Activated naive CD8-positive, alpha-beta T cell treated with anti-CD3 and anti-CD28 coated beads, Interleukin-2, amount 50 U/mL, for 16 hours (primary cell): ENCODE data around the gene ZAP70.

Source experiments
- DNase-seq: peaks from one replicate; pipeline ENCODE4 v3.0.0-alpha.2; 2020; ENCODE audit warnings: low read depth, low spot score

The ZAP70 gene

DNA sequence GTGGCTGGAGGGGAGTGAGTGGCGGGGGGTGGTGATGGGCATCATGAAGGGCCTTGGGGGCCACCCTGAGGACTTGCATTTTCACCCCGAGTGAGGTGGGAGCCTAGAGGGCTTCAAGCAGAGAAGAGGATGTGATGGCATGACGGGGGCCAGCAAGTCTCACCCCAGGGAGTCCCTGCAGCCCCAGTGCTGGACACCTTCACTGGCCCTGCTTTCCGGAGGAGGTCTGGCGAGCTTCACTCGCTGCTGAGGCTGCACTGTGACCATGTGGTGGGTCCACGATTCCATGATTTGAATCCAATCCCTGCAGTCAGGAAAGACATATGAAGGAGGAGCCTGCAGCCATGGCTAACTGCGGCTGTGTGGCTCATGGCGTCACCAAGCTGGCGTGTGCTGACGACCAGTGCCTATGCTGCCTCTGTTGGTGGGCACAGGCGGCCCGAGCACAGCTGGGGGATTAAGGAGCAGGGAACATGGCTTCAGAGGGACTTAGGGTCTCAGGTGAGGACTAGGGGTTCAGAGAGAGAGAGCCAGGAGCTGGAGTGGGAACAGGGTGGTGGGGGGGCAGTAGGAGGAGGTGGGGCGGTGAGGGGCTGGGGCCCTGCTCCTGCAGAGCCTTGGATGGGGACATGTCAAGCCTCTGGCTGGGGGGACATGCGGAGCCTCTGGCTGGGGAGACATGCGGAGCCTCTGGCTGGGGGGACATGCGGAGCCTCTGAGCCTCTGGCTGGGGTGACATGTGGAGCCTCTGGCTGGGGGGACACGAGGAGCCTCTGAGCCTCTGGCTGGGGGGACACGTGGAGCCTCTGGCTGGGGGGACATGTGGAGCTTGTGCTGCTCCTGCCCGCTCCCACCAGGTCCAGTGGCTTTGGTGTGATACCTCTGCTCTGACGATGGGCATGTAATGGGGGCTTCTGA, 3.6 kb downstream of the ZAP70 start:
- DNase-seq, result no peak

DNA sequence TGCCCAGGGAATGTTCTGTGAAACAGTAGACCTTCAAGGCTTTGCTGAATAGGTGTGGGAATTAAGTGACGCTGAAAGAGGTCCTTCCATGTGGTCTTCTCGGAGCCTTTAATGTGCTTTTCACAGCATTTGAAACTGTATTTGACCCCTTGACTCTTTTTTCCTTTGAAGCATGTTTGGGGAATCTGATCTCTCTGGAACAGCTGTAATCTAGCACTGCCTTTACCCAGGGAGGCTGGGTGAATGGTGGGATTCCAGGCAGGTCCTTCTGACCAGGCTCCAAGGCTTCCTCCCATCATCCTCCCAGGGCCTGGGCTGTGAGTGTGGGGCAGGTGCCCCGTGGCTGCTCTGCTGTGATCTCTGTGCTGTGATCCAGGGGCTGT, 4.2 kb downstream of the ZAP70 start:
- no peak for DNase-seq

DNA sequence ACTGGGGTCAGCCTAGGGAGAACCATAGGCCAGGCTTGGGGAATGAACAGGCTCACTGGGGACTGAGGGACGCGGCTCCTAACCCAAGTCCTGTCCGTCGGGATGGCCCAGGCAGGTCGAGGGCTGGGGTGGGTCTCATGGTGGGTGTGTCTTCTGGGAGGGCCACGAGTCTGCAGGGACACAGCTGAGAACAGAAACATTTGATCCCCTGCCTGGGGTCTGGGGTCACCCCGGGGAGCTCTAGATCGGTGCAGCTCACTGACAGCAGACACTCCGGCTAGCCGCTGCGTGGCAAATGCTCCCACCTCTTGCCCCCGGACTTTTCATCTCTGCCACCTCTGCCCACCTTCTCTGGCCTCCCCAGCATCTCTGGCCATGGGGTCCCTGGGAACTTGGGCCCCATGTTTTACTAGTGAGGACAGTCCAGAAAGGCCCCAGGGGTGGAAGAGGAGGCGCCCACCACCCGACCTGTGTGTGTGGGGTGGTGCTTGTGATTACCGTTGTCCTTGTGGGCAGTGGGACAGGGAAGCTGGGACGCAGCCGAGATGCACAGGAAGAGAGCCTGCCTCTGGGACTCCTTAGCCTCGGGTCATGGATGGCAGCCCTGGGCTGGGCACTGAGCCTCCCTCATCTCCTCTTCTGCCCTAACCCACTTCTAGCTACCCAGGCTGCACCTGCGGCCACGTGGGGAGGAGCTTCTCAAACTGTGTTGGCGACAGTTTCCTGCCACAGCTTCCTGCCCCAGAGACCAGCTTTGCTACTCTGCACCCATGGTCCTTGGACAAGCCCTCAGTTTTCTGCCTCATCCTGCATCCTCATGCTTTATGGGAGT, 4.9 kb downstream of the ZAP70 start:
- no peak for DNase-seq

DNA sequence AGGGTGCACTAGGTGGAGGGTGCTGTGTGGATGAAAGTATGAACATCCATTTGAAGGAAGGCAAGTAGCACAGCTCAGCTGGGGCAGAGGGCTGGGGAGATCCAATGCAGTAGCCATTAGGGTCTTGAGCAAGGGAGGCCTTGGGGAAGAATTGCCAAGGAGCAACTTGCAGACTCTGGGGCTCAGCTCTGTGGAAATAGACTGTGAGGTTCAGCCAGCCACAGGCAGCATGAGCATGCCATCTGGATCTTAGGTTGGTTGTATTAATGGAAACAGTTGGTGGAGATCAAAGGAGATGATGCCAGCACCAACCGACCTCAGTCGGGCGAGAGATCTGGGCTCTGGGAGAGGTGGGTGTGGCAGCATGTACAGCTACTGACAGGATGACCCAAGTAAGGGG, 5.6 kb downstream of the ZAP70 start:
- no peak for DNase-seq

DNA sequence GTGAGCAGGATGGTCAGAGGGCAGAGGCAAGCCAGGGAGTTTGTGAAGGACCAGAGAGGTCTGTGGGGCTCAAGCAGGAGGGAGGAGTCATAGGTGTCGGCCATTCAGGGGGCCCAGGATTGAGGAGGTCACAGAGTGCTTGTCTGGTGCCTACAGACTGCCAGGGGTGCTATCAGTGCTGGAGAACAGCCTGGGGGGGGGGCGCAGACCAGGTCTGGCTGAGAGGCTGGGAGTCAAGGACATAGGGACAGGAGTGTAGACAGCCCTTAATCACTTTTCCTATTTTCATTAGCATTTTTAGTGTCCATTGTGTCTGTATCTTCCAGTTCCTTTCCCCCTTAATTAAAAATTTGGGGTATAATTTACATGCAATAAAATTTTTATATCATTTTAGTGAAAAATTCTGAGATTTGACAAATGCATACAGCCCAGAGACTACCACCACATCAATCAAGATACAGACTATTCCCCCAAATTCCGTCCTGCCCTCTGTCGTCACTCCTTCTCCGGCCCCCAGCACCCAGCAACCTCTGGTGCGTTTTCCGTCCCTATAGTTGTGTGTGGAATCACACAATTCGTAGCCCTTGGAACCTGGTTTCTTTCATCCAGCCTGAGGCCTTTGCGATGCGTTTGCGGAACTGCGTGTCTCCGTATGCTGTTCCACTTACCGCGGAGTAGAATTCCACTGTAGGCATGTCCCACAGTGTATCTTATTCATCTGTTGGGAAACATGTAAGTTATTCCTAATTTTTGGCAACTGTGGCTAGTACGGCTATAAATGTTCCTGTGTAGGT, 6.2 kb downstream of the ZAP70 start:
- no peak for DNase-seq

DNA sequence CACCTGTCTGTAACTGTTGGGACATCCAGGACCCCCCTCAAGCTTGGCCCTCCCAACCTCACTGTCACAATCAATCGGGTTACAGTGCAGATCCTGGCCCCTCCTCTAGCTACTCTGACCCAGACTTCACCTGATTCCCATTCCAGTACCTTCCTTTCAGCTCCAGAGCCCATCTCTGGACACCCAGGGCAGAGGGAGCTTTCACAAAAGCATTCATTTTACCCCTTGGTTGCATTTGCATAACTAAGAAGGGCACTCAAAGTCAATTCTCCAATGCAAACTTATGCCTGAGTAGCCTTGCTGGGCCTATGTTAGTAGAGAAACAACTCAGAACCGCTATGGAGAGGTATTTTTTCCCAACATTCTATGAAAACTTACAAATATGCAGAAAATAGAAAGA, 7.4 kb downstream of the ZAP70 start:
- no peak for DNase-seq

- no peak for DNase-seq
Observed at GRCh38 chr2:97722227-97722626, 8.9 kb downstream of the ZAP70 start.

DNA sequence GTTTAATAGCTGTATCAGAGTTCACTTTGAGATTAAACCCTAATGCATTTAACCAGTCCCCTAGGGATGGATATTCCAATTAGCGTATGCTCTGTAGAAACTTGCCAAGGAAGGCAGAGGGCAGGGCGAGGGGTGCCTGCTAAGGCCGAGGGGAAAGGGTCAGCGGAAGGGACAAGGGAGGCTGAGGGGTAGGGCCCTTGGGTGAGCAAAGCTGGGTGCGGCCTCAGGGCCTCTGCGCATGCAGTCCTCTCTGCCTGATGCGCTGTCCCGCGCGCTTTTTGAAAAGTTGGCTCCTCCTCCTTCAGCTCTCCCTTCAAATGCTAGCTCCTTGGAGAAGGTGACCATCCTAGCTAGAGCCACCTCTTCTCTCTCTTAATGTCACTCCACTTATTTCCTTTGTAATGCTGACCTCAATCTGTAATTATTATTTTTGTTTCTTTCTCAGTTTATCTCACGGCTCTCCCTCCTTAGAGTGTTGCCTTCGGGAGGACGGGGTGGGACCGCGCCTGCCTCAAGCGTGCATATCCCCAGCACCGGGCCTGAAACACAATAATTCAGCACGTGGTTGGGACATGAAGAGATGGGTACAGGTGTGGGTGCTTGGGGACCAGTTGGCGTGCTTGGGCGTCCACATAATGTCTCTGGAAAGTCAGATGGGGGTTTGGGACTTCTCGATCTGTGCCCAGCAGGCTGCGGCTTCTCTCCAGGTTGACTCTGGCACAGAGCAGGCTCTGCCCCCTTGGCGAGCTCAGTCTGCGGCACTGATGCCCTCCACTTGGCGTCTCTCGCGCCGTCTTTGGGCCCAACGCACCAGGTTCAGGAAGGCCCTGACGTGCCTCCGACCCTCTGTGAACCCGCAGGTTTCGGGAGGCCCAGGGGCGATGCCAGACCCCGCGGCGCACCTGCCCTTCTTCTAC, 10.0 kb downstream of the ZAP70 start:
- no peak for DNase-seq

DNA sequence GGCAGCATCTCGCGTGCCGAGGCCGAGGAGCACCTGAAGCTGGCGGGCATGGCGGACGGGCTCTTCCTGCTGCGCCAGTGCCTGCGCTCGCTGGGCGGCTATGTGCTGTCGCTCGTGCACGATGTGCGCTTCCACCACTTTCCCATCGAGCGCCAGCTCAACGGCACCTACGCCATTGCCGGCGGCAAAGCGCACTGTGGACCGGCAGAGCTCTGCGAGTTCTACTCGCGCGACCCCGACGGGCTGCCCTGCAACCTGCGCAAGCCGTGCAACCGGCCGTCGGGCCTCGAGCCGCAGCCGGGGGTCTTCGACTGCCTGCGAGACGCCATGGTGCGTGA, 10.7 kb downstream of the ZAP70 start:
- no peak for DNase-seq

DNA sequence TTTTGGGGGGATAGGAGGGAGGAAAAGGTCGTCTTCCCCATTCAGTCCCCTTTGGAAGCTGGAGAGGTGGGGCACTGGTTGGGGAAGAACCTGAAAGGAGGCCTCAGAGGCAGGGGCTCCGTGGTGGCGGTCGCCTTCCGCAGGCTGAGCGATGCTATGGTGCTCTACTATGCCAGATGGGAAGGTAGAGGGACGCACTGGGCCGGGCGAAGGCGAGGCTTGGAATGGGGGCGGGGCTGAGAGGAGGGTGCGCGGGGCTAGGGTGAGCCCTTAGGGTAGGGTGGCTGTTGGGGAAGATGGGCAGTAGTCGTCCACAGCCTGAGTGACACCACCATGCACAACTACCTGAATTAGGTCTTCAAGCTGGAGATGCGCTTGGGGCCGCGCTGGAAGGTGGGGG, 11.1 kb downstream of the ZAP70 start:
- no peak for DNase-seq

GRCh38 chr2:97724946-97725688, 11.7 kb downstream of the ZAP70 start:
- no peak for DNase-seq

DNA sequence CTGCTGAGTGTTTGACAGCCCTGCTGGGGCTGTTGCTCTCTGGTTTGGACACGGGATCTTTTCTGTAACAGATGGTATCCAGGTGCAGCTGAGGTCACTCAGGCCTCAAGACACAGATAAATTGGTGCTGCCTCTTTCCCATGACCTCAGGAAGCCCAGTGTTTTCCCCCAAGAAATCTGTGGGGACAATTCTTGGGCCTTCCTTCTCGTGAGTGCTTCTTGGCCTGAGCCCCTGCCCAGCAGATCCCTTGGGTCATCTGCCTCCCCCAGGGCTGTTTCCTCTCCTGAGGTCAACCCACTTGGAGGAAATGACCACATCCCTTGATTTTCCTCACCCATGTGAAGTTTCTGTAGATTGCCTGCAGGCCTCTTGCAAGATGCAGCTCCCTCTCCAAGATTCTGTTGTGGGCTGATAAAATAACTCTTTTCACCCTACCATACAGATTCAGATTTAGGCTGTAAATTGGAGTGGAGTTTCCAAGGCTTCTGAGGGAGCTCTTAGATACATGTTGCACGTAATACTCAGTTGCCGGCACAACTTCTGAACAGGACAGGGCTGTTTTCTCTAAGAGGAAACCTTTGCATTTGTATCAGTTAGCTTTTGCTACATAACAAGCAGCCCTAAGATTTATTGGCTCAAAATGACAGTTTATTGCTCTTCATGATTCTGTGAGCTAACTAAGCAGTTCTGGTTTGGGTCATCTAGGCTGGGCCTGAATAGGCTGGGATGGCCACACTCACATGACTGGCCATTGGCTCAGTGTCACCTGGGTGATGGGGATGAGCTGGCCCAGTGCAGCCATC, 13.1 kb downstream of the ZAP70 start:
- no peak for DNase-seq

DNA sequence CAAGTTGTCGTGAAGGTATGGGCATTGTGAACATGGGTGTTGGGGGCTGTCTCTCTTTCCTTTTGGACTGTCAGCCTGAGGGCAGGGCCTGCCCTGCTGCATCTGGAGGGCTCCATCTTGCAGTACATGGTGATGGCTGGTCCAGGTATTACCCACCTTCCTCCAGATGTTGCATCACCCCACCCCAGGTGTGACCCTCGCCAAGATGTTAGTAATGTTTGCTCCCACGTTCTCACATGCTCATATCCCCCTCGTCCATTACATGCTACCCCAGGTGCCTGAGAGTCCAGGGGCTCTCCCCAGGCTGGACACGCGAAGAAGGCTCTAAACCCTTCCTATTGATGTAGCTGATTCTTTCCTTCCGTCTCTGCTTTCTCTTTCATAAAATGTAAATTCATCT, 13.9 kb downstream of the ZAP70 start:
- DNase-seq, result no peak

DNA sequence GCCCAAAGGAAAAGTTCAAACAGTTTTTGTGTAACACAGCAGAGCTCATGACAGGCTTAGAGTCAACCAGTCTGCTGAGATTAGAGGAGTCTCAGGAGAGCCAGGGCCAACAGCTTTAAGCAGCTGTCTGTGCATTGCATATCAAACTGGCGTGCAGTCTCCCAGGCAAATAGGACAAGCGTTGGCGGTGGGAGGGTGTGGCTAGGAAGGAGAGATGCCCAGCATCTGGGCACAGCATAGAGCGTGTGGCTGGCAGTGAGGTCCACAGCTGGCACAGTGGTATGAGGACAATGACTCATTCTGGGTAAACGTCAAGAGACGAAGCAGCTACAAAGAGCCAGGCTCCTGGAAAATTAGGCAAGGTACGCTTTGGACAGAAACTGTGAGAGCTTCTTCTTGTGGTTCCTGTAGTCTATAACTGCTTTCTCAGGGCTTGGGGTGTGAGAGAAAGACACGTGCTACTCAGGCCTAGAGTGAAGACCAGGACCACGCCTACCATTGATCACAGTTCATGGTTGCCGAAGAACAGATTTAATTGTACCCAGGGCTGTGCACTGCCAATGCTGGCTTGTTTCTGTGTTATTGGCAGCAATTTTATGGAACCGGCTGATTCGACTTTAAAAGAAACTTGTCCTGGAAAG, 14.8 kb downstream of the ZAP70 start:
- DNase-seq, result no peak

GRCh38 chr2:97730245-97730644, 16.9 kb downstream of the ZAP70 start:
- no peak for DNase-seq

DNA sequence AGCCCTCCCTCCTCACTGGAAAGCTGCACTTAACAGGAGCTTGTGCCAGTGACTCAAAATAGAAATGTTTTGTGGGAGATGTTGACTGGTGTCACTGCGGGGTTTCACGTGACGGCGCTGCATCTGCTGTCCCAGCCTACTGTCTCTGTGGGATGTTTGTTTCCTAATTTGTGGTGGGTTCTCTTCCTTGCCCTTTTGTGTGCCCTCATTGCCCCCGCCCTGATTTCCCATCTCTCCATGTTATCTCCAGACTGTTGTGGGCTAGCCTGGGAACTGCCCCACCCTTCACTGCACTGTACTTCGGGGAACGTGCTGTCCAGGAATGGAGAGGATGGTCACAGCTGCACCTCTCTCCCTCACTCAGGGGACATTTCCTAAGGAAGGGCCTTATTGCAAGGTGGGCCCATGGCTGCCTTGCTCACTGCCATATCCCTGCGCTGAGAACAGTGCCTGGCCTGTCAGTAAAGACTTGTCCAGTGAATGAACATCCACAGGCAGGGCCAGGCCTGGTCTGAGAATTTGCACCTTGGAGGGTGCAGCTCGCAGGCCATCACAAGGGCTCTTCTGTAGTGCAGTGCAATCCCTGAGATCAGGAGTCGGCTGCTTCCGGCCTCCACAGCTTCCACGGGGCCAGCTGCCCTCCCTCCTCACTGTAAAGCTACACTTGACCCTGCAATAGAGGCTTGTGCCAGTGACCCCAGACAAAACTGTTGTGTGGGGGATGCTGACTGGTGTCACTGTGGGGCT, 18.1 kb downstream of the ZAP70 start:
- DNase-seq, result no peak

DNA sequence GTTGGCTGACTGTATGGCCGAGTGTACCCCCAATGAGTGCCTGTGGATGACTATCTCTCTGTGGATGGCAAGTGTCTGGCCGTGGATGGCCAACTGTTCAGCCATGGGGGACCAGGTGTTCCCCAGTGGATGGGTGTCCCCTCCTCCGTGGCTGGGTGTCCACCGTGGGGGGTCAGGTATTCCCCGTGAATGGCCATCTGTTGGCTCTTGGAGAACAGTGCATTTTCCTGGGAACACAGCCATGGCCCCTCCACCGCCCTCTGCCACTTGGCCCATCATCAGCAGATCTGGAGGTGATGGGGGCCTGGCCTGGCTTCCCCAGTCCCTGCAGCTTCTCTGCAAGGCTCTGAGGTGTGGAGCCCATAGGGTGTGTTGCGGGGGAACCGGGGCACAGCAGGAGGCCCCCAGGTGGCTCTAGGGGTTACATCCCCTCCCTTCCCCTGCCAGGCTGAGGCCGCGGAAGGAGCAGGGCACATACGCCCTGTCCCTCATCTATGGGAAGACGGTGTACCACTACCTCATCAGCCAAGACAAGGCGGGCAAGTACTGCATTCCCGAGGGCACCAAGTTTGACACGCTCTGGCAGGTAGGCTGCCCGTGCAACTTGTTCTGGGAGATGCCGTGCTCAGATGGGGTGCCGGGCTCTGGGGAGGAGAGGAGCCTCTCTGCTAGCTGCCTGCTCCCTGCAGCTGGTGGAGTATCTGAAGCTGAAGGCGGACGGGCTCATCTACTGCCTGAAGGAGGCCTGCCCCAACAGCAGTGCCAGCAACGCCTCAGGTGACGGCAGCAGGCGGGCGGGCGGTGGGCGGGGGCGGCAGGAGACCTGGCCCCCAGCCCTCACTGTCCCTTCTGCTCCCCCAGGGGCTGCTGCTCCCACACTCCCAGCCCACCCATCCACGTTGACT, 19.3 kb downstream of the ZAP70 start:
- no peak for DNase-seq
